ENCODE results near the gene NARF.

The NARF gene

GRCh38 chr17:82474223-82475010, 15.9 kb downstream of the NARF start:
- DNase-seq (ENCODE audit: low read depth in 3 of 3) = no peak

- DNase-seq (ENCODE audit: low read depth in 3 of 3) = no peak
Observed at GRCh38 chr17:82475458-82475857, 16.9 kb downstream of the NARF start.

DNA sequence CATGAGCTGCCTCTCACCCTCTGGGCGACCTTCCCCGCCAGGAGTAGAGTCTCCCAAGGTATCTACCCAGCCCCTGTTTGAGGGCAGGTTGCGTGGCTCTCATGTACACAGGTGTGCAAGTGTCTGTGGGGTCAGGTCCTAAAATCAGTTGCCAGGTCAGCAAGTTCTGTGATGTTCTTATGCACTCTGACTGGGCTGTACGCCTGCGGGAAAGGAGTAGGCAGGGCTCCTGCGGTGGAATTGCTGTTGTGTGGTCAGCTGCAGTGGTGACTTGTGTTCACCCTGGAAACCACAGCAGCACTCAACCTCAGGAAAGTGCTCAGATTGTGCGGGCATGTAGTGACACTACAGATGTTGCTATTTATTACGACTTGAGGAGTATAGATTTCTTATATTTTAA, 19.4 kb downstream of the NARF start:
- DNase-seq (ENCODE audit: low read depth in 3 of 3) = no peak

- DNase-seq (ENCODE audit: low read depth in 3 of 3) = no peak
Observed at GRCh38 chr17:82479602-82480001, 21.1 kb downstream of the NARF start.

- no peak for DNase-seq (ENCODE audit: low read depth in 3 of 3)
Observed at GRCh38 chr17:82480318-82480717, 21.8 kb downstream of the NARF start.

- no peak for DNase-seq (ENCODE audit: low read depth in 3 of 3)
Observed at GRCh38 chr17:82483204-82483660, 24.7 kb downstream of the NARF start.

DNA sequence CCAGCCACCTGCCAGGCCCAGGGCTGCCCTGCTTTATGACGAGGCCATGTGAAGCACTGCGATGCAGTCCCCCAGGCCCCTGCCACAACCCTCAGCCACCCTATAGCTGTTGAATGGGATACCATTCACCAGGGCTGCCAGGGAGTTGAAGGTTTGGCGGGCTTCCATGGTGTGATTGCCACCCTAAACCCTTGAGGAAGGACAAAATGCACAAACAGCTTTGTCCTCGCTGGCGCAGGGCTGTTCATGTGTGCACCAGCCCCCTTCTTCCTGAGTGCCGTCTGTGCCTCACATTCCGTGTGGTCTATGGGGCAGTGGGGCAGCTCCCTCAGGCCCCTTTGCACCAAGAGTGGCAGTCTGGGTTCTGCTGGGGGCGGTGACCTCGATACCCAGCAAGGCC, 25.3 kb downstream of the NARF start:
- no peak for DNase-seq (ENCODE audit: low read depth in 3 of 3)

GRCh38 chr17:82486231-82487094, 27.9 kb downstream of the NARF start:
- DNase-seq (ENCODE audit: low read depth in 3 of 3) = no peak

- DNase-seq (ENCODE audit: low read depth in 3 of 3) = no peak
Observed at GRCh38 chr17:82487910-82488309, 29.4 kb downstream of the NARF start.

GRCh38 chr17:82489117-82489516, 30.6 kb downstream of the NARF start:
- DNase-seq (ENCODE audit: low read depth in 3 of 3) = no peak

GRCh38 chr17:82489851-82490511, 31.4 kb downstream of the NARF start:
- DNase-seq (ENCODE audit: low read depth in 3 of 3) = no peak

- no peak for DNase-seq (ENCODE audit: low read depth in 3 of 3)
Observed at GRCh38 chr17:82490512-82491195, 32.1 kb downstream of the NARF start.

GRCh38 chr17:82491196-82491530, 32.6 kb downstream of the NARF start:
- DNase-seq (ENCODE audit: low read depth in 3 of 3) = no peak

GRCh38 chr17:82491533-82491932, 33.0 kb downstream of the NARF start:
- no peak for DNase-seq (ENCODE audit: low read depth in 3 of 3)

DNA sequence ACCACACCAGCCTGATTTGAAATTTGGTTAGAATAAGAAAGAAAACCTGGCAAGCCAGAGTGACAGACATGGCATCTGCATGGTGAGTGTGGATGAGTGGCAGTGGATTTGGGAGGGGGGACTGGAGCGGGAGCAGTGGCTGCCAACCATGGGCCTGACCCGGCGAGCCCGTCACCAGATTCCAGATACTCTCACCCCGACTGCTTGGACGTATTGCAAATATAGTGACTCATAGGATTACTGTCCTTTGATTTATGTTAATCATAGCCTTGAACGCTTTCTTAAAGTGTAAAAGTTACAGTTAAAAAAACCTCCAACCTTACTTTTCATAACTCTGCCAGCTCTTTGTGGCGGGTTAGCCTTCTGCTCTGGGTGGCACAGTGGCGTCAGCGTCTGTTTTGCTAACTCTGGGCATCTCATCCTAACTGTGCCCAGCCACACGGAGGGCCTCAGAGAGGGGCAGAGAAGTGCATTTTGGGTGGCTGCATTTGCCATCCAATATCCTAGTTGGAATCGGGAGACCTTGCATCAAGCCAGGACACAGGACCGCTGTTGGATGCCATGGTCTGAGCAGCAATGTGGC, 34.2 kb downstream of the NARF start:
- no peak for DNase-seq (ENCODE audit: low read depth in 3 of 3)

GRCh38 chr17:82493226-82493781, 34.8 kb downstream of the NARF start:
- DNase-seq (ENCODE audit: low read depth in 3 of 3) = no peak

DNA sequence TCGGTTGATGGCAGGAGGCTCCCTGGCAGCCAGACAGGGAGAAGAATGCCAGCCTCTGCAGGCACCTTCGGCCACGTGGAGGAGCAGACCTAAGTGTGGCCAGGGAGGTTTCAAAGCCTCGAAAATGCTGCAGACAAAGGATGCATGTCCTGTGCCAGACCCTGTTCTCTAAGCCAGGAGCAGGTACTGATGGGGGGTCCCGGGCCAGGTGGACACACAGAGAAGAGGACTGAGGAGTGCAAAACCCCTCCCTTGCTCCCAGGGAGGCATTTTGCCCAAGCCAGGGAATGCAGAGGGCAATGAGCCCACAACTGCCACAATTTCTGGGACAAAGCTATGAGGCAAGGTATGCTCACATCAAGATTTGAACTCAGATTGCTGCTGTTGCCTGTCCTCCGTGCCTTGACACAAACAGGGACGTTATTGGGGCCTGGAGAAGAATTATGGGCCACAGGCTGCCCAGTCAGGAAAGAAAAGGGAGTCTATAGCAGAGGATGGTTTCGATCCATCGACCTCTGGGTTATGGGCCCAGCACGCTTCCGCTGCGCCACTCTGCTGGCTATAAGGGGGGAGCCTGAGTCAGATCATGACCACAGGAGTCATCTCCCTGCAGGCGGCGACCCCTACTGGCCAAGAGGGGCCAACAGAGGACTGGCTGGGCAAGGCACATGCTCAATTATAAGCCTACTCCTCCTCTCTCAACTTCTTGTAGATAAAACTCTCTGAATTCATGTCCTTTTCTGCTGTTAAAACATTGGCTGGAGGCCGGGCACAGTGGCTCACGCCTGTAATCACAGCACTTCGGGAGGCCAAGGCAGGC, 35.9 kb downstream of the NARF start:
- DNase-seq (ENCODE audit: low read depth in 3 of 3) = peak; percentile 68 to 78 (median 69)

GRCh38 chr17:82495844-82496528, 37.4 kb downstream of the NARF start:
- no peak for DNase-seq (ENCODE audit: low read depth in 3 of 3)

DNA sequence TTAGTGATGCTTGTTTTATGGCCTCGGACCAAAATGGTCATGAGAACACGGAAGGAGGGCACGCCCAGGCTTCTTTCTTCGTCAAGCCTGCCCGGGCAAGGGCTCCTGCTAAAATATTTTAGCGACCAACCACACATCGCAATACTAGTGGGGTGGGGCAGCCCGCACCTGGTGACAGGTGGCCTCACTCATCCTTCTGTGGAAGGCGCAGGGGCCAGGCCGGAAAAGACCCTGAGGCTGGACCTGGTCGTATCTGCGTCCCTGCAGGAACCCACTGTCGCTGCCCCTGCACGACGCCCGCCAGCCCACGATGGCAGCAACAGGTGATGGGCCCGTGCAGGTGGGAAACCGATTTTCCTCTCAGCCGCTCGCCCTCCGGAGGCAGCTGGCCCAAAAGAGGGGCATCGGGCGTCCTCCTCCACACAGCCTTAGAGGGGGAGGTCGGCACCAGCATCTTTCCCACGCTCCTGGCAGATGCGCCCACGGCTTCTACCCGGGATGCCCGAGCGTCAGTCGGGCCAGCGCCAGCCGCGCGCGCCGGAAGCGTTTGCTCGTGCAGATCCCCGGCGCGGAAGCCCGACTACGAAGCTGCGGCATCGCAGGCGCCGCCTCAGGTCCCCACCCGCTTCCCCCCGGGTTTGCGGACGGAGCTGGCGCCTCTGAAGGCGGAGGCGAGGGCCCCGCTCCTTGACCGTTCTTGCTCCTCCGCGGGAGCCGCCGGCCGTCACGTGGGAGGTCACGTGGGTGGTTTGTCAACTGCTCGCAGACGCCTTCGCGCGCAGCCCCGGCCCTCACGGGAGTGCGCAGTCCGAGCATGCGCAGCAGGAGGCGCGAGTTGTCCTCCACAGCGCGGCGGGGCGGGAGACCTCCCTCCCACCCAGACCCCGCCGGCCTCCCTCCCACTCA, 38.2 kb downstream of the NARF start:
- peak; percentile 80 to 85 (median 84) for DNase-seq (ENCODE audit: low read depth in 3 of 3)

All from stimulated activated CD4-positive, alpha-beta T cell treated with anti-CD3 and anti-CD28 coated beads, TNF-alpha, amount 100 ng/mL, for 4 hours (primary cell).